Heart left ventricle (tissue), 13 donors: ENCODE data around the gene FTCD.

Experiments used
- CTCF ChIP-seq, 12 donors: fragments of 200-600 bp; sonication (generic) in 4 of 12; IDR thresholded peaks; one replicate each; pipeline versions ENCODE4 v1.5.0 to v1.8.0; 2018 to 2022; ENCODE audit warnings: antibody characterized with exemption in 12 of 12, mild to moderate bottlenecking in 5 of 12
- POLR2A ChIP-seq, 2 donors: fragments of 450-650 bp; IDR thresholded peaks; one replicate each; pipeline ENCODE4 v1.6.1; 2017; ENCODE audit warnings: antibody characterized with exemption in 2 of 2, mild to moderate bottlenecking in 2 of 2, moderate library complexity in 2 of 2
- donor health status: ischemic (EF 13 %, LVEDD 7.1; RV severe dilation, severe dysfunction).
- donor health status: DM: no; HTN: yes; CAD: no.
- donor health status: DM: no; HTN: no; CAD: no.
- donor health status: ischemic (EF 25% LVEDD 6.9; RV normal size, moderate dysfunction).
- donor health status: ischemic (EF 25% LVEDD 5.7; RV mildly dilated, moderate dysfunction).
- donor health status: ischemic (EF 35%, LVEDD 5.7; RV mildly dilated, moderate dysfunction).
- donor health status: nonischemic (EF 11% LVEDD 7.7; RV severe dilation, severe dysfunction).
- donor health status: DM: yes; HTN: yes; CAD: no.
- donor health status: PGD.
- donor health status: ischemic (EF 29% LVEDD 5.4; RV normal size, mild dysfunction).
- donor health status: nonischemic (EF 23%, LVEDD 6.1; RV moderate dilation, normal function).

DNA sequence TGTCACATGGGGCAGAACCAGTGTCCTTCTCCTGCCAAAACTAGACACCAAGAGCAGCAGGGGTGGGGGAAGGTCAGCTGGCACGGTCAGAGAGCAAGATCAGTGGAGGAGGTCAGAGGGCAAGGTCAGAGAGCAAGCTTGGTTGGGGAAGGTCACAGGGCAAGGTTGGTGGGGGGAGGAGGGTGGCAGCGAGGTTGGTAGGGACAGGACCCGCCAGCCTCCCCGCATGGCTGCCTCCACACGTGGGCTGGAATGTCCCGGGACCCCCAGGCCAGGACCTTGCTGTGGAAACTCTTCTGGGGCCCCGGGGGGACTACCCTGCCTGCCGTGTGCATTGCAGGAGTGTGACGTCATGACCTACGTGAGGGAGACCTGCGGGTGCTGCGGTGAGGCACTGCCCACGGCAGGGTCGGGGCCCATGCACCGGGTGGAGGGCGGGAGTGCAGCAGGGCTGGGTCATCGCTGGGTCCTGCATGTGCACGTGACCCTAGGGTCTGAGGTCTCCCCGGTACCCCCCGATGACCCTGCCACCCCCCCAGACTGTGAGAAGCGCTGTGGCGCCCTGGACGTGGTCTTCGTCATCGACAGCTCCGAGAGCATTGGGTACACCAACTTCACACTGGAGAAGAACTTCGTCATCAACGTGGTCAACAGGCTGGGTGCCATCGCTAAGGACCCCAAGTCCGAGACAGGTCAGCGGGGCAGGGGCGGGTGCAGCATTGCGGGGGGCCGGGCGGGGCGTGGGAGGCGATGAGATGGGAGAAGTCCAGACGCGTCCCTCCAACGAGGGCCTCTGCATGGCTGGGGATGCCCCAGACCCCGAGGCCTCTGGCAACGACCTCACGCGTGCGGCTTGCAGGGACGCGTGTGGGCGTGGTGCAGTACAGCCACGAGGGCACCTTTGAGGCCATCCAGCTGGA, 30.2 kb downstream of the FTCD start:
- TF ChIP-seq CTCF (IDR thresholded peaks at IDR 0.05) (no peak), POLR2A (IDR thresholded peaks at IDR 0.05) (no peak)
